GM21447 (cell line): ENCODE data around the gene FHL3.

Source experiments
- ATAC-seq: cut with Tn5 transposase; IDR thresholded peaks from one replicate; pipeline ENCODE4 v1.9.1; 2021; ENCODE audit not compliant: unreplicated experiment

The FHL3 gene

DNA sequence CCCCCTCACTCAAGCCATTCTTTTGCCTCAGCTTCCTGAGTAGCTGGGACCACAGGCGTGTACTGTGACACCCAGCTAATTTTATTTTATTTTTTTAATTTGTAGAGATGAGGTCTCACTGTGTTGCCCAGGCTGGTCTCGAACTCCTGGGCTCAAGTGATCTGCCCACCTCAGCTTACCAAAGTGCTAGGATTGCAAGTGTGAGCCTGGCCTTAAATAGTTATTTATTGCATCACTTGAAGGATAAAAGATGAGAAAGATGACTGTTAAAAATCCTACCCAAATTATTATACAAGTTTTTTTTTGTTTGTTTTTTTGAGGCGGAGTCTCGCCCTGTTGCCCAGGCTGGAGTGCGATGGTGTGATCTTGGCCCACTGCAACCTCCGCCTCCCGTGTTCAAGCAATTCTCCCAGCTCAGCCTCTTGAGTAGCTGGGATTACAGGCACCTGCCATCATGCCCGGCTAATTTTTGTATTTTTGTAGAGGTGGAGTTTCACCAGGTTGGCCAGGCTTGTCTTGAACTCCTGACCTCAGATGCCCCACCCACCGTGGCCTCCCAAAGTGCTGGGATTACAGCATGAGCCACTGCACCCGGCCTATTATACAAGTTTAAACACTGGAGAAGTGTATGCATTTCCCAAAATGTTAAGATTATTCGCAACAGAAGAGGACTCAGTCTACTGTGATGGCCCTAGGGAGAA lies 9.6 kb upstream of the FHL3 start:
- no peak for ATAC-seq

DNA sequence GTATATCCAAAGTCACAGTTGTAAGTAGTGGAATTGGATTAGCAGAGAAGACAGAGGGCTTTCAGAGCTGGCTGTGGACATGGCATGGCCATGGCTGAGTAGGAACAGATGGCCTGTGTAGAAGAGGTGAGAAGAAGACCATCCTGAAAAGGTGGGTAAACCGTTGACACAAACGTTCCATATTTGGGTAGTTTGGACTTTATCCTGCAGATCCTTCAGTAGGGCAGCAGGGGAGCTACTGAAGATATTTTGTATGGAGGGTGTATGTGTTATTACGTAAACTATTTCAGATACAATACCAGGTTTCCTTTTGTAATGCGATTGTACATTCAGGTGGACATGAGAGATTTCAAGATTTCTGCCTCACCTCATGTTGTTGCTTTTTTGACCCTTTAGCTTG lies 8.9 kb upstream of the FHL3 start:
- no peak for ATAC-seq

DNA sequence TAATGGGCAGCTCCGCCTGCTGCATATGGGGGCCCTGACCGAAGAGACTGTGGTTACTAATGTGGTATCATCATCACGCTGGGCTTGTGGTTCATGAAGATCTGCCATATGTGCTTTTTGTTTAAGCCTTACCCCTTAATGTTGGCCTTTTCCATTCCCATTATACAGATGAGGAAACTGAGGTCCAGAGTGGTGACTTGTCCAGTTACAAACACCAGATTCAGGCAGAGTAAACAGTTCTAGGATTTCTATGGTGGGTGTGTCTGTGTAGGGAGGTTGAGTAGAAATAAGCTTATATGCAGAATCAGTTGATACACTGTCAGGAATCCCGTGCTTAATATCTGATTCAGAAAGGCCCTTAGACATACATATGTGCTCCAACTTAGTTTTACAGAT lies 7.9 kb upstream of the FHL3 start:
- no peak for ATAC-seq

DNA sequence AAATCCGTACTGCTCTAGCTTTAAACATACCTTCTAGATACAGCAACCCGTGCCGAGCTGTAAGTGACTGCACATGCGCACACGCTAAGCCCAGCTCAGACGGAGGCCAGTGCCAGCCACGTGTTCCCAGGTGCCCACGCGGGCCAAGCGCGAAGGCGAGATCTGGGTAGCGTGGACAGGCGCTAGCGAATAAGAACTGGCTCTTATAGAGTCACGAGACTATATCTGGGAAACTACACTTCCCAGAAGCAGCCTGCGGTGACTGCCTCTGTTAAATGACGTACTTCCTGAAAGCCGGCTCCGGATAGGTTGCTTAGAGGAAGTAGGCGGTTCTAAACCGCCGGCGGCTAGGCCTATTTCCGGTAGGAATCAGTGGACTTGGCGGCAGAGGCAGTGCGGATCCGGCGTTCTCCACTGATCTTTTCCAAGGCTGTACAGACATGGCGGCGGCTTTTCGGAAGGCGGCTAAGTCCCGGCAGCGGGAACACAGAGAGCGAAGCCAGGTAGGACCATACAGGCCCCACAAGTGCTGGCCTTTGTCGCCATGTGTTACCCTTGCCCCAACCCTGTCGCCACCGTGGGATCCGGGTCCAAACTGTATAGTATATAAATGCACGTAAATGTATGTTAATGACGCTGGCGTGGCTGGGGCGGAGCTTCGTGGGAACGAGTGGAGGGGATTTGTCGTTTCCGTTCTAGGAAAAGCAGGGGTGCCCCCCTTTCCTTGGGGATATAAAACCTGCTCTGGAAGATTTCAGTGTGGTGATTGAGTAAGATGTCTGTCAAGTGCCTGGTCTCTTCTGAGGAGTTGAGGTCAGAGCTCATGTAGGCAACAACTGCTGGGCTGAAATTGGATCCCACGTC lies 7.3 kb upstream of the FHL3 start, which contains the start of gene UTP11:
TSS of gene UTP11 (plus strand) at position 372 of the 864 bp plus-strand sequence. CDS start at position 441, 69 bp downstream.
- peak; percentile 89 for ATAC-seq

DNA sequence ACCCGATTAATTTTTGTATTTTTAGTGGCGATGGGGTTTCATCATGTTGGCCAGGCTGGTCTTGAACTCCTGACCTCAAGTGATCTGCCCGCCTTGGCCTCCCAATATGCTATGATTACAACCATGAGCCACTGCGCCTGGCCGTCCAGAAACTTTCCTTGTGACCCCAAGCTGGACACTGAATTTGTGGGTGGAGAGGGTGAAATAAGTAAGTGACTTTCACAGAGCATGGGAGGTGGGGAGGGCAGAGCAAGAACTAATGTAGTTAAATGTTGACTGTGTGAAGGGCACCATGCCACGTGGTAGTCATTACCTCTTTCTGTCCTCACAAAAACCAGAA lies 4.5 kb upstream of the FHL3 start:
- no peak for ATAC-seq

DNA sequence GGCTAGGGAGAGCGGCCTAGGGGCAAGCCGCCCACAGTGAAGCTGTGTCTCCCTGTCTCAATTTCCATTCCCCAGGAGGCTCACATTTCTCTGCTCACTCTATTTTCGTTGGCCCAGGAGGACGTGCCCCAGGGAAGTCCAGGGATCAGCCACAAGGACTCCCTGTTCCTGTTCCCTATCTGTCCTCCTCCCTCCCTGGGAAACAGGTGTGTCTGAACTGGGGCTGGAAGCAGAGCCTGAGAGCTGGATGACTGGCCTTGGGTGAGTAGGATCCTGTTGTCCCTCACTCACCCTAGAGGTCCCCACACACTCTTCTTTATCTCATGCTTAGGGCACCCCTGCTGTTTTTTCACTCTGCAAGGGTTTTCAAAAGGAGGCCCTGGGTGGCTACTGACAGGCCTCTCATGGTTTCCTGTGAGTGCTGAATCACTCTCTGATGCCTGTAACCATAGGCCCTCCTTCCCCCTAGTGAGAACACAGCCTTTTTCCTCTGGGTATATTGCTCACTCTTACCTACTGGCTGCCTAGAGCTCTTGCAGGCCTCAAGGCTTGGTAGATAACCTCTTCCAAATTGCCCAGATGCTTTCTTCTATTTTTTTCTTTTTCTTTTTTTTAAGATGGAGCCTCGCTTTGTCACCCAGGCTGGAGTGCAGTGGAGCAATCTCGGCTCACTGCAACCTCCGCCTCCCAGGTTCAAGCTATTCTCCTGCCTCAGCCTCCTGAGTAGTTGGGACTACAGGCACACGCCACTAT lies 4.0 kb upstream of the FHL3 start:
- ATAC-seq: no peak

DNA sequence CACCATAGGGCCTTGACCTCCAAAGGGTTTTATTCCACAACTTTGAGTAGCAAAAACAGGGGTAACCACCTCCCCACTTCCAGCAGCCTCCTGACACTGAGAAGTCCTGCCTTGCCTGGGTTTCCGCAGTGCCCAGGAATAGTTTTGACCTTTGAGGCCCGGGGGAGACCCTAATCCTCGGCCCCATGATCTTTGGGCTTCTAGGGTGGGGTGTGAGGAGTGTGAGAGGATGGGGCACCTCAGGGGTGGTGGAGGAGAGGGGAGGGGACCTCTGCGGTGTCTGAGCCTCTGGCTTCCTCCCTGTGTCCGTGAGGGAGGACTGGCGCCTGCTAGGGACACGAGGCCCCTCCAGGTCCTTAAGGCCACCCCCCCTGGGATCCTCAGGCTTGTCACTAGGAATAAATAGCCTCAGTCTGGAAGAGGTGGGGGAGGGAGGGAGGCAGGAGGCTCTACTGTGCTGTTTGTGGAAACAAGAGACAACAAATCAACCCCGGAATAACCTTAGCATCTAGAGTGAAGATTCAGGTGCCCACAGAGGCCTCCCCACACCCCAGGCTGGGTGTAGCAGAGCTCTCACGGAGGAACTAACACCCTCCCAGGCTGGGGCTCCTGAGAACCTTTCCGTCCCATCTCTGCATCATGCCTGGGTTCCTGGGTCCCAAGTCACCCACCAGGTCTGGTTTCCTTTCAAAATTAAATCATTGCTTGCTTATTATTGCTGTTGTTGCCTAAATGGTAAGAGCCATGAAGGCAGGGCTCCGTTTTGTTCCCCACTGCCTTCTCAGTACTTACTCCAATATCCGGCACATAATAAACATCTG lies 904 bp upstream of the FHL3 start:
- ATAC-seq: no peak

DNA sequence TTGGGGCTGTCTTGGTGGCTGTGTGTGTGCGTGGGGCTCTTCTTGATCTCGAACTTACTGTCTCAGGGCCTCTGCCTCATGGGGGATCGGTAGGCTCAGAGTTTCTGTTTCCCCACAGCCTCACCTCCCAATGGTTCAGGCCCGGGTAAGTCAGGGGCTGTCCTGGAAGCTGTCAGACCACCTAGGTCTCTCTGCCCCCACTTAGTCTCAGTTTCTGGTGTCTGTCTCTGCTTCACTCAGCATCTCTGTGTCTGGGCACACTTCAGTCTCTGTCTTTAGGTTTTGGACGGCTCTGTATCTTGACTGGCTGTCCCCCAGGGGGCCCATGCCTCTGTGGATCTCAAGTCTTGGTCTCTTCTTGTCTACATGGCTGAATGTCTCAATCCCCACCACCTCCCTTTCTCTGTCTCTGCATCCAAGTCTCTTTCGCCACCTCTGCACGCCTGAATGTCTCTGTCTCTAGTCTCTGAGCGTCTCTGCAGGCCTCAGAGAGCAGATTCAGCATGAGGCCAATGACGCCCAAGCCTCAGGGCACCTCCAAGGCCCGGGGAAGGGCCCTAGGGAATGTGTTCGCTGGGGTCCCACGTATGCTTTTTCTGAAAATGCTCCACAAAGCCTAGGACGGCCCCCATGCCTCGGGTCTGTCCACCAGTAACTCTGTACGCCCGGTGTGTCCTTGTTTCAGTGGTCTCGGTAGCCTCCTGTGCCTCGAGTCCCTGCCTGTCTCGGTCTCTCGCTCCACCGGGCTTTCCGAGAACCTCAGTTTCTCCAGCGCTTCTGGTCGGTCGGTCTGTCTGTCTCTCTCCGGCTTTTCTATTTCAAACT lies 818 bp downstream of the FHL3 start:
- no peak for ATAC-seq

DNA sequence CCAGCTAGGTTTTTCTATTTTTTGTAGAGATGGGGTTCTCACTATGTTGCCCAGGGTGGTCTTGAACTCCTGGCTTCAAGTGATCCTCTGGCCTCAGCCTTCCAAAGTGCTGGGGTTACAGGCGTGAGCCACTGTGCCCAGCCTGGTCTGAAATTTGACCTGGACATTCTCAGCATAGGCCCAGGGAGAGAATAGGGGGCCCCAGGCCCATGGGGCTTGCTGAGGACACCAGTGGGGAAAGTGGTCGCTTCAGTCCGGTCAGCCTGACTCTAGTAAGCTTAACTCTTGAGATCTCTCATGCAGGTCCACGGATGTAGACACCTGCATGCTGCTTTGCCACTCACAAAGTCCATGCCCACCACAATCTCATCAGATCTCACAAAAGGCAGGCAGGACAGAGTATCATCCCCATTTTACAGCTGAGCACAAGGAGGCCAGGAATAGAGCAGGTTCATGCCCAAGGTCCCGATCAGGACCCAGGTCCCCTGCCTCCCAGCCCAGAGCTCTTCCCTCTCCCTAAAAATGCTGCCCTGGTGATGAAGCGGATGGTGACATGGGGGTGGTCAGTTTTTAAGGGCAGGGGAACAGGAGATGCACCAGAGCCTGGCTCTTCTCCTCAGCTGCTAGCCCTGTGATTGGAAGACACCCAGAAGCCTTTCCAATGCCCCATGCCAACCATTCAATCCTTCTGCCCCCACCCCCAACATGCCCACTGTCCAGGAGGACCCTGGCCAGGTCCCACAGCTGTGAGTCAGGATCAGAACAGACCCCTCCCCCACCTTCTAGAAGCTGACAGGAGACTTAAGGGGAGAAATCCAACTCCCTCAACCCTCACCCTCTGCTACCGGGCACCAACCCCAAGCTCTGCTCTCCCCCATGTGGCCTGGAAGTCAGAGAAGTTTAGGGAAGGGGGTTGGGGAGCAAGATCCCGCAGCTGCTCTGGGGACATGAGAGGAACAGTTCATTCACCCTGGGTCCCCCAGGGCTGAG lies 1.8 kb downstream of the FHL3 start:
- no peak for ATAC-seq

DNA sequence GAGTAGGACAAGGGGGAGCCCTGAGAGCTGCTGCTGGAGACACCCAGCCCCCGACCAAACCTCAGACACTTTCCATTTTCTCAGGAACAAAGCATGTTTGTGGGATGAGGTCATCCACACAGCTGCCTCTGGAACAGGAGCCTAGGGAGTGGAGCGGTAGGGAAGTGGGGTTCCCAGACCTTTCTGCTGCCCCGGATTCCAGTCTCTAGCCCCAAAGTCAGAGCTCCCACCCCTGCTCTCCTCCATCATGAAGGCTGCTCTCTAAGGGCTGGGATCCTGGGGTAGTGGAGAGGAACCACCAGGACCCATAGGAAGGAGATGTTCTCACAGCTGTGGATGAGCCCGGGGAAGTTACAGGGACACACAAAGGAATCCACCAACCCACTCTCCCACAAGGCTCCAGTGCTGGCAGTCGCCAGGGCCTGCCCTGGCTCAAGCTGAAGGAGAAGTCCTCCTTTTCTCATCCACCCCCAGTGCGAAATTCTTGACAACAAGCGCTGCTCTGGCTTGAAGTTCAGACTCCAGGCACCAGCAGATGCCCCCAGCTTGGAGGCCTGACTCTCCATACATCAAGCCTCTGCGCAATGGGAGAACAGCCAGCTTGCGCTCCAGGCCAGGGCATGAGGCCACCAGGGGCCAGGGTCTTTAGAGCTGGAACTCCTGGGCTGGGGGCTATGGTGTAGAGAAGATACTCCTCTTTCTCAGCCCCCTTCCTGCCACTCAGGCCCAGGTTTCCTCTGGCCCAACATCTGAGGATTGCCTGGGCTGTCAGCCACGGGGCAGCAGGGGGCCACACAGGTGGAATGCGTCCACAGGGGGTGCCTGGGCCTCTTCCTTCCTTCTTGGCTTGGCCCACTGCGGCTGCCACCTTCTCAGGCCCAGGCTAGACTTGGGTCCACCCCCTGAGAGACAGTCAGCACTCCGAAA lies 4.5 kb downstream of the FHL3 start:
- ATAC-seq: no peak

DNA sequence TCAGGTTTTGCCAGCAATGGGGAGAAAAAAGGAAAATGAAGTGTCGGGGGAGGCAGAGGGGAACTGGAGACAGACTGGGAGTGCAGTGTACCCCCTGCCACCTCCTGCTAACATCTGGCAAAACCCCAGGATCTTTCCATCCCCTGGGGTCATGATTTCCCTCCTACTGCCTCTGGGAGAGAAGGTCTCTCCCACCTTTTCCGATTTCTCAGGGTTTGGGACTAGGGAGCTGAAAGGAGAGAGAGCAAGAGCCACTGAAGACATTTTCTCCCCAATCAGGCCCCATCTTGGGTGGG lies 5.1 kb downstream of the FHL3 start:
- no peak for ATAC-seq

DNA sequence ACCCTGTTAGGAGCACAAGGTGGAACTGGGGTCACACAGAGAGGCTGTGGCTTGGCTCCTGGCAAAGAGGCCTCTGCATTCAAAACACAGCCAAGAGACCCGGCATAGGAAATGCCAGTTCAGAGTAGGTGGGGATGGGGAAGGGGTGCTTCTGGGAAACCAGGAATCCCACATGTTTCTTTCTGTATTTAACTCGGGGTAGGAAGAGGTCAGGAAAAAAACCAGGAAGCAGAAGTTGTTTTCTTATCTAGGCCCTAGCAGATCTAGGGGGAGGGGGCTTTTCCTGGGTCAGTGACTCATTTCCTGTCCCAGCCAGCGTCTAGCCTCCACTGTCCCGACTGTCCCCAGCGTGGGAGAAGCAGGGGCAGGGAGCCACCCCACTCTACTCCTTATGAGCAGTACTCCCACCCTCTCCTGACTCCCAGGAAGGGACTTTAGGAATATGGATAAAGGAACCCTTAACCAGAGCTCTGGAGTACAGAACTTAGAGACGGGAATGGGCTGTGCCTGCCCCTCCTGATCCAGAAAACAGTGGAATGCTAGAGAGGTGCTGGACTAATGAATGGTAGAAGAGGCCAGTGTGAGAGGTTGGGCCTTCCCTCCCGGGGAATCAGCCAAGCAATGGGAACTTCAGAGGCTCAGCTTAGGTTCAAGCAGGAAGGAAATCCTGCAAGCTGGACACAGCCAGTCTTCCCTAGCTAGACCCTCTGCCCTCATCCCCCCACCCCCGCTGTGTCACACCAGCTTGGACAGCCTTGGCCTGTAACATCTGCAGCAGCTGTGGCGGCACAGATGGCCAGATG lies 5.7 kb downstream of the FHL3 start:
- ATAC-seq: no peak

DNA sequence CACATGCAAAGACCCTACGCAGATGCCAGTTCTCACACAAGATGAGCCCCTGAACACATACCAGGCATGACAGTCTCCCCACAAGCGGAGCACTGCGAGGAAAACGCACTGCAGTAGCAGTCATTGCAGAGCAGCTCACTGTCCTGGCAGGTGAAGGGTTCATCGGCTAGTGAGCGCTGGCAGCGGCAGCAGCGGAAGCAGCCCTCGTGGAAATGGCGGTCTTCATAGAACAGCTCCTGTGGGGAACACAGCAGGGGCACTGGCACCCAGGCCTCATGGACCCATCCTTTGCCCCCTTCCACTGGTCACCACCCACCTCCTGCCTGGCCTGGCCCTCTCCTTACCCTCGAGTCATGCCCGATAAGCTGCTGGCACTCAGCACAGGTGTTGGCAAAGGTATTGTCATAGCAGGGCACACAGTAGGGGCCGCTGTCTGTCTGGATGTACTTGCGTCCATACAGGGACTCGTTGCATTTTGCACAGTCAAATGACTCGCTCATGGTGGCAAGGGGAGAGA lies 6.3 kb downstream of the FHL3 start:
- no peak for ATAC-seq

DNA sequence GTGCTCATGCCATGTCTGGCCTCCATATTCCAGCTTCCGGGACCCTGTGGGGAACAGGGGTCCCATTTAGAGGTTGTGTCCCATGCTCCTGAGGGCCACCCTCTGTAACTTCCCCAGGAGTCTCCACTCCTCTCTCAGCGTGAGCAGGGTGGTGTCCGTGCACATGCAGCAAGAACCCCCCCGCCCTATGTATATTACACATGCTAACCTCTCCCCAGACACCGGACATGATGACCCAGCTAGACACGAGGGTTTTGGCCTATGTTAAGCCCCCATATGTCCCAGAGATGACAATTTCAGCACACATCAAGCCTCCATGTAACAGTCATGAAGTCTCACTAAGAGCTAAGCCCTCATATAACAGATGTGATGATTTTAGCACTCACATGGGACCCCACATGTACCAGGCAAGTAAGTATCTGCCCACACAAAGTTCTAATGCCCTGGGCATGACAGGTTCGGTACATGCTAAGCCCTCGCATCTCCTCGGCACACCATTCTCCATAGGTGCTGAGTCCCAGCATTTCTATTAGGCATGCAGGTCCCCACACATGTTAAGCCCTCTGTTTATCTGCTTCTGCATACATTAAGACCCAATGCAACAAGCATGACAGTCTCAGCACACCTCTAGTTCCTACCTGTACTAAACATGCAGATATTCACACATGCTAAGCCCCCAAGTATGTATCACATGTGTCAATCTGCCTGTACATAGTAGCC lies 7.1 kb downstream of the FHL3 start:
- ATAC-seq: no peak

DNA sequence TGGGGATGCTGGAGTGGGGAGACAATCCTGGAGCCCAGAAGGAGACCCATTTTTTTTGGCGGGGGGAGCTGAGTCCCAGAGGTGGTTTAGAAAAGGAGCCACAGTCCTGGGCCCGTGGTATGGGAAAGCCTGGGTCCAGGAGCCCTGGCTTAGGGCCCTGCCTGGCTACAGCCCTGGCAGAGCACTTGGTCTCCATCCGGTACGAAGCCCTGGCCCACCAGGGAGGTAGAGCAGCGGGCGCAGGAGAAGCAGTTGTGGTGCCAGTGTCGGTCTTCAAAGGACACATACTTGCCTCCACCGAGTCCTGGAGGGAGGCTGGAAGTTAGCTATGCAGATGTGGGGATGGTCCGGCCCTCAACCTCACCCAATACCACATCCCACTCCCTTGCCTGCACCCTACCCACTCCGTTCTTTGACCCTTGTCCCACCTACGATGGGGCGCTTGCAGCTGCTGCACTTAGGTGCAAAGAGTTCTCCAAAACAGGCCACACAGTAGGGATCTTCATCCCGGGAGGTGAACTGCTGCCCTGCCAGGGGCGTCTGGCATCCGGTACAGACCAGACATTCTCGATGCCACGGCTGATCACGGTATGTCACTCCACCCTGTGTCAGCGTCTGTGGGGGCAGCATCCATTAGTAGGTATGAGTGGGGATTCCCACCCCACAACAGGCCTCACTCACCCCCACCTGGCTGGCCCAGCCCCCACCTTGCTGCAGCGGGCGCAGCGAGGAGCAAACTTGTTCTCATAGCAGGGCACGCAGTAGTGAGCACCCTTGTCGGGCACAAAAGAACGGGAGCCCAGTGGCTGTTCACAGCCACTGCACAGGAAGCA lies 7.8 kb downstream of the FHL3 start:
- no peak for ATAC-seq
